Measurements from ENCODE around the gene UNC5C. TPM values are rescaled to one million over a fixed set of nuclear protein-coding genes. Genes with fewer than 3 reads are reported as not detected.

The UNC5C gene
- total and polyA plus RNA-seq, 2 donors from 2014 or later, result 0.84 to 3.1 TPM

- H3K27me3 ChIP-seq (ENCODE audit: control insufficient read depth, insufficient read depth, low read length), result no peaks in the 10 kb centered on the region
- intact Hi-C loops (cut with DNase I), result no loop called here
- DNase-seq, result no peak
Observed at GRCh38 chr4:95552942-95553550, 4.3 kb upstream of the UNC5C start.

DNA sequence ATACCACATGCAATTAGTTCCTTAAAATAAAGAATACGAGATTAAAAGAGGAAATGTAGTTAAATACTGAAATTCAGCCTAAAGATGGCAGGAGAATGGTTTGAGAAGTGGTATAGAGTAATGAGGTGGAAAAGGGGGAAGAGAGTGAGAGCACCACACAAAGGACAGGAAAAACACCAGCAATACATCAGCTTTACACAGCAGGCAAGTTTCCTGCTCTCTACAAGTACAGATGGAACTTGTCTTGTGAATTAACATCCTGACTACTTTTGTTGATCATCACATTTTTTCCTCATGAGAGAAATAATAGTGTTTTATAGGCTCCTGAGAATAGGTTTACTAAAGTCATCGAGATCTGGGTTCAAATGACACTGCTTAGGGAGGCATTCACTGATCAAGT, 2.9 kb upstream of the UNC5C start:
- H3K9me3 ChIP-seq (ENCODE audit: control insufficient read depth in 2 of 3, insufficient read depth in 1 of 3, low read length in 3 of 3), result no peaks in the 10 kb centered on the region
- no peak overlapping the region for H3K4me3 ChIP-seq (ENCODE audit: low read length in 3 of 3)
- peaks cover 0 to 7% (median 2%) of the 10 kb centered on the region in 3 donors for H3K4me1 ChIP-seq (ENCODE audit: control insufficient read depth in 2 of 3, insufficient read depth in 2 of 3, low read depth in 1 of 3, low read length in 3 of 3)
- no peak overlapping the region for H3K9ac ChIP-seq (ENCODE audit: low read length in 3 of 3)
- FAIRE-seq (no peak), DNase-seq (peak in 1 of 5 donors; percentile 66)
- intact Hi-C loops (cut with DNase I), result no loop called here
- H3K27me3 ChIP-seq (ENCODE audit: control insufficient read depth, insufficient read depth, low read length), result no peaks in the 10 kb centered on the region
- no peaks in the 10 kb centered on the region for H3K36me3 ChIP-seq (ENCODE audit: control insufficient read depth in 2 of 3, insufficient read depth in 3 of 3, low read length in 3 of 3)
- H3K27ac ChIP-seq (ENCODE audit: low read depth in 2 of 2, low read length in 2 of 2), result no peak overlapping the region
- TF ChIP-seq, protein P1, sequence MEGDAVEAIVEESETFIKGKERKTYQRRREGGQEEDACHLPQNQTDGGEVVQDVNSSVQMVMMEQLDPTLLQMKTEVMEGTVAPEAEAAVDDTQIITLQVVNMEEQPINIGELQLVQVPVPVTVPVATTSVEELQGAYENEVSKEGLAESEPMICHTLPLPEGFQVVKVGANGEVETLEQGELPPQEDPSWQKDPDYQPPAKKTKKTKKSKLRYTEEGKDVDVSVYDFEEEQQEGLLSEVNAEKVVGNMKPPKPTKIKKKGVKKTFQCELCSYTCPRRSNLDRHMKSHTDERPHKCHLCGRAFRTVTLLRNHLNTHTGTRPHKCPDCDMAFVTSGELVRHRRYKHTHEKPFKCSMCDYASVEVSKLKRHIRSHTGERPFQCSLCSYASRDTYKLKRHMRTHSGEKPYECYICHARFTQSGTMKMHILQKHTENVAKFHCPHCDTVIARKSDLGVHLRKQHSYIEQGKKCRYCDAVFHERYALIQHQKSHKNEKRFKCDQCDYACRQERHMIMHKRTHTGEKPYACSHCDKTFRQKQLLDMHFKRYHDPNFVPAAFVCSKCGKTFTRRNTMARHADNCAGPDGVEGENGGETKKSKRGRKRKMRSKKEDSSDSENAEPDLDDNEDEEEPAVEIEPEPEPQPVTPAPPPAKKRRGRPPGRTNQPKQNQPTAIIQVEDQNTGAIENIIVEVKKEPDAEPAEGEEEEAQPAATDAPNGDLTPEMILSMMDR (IDR thresholded peaks at IDR 0.05; ENCODE audit: borderline replicate concordance, extremely low read depth, insufficient read depth), result no peak

More at GRCh38 chr4:95552942-95553550, 4.3 kb upstream of the UNC5C start:
- Histone ChIP-seq H3K4me3 (ENCODE audit: low read length in 3 of 3) (no peak overlapping the region), H3K36me3 (ENCODE audit: control insufficient read depth in 2 of 3, insufficient read depth in 3 of 3, low read length in 3 of 3) (no peaks in the 10 kb centered on the region), H3K9me3 (ENCODE audit: control insufficient read depth in 2 of 3, insufficient read depth in 1 of 3, low read length in 3 of 3) (no peaks in the 10 kb centered on the region), H3K4me1 (ENCODE audit: control insufficient read depth in 2 of 3, insufficient read depth in 2 of 3, low read depth in 1 of 3, low read length in 3 of 3) (peaks cover 0 to 5% (median 2%) of the 10 kb centered on the region in 3 donors), H3K9ac (ENCODE audit: low read length in 3 of 3) (no peak overlapping the region), H3K27ac (ENCODE audit: low read depth in 2 of 2, low read length in 2 of 2) (no peak overlapping the region)
- TF ChIP-seq, protein P1 (IDR thresholded peaks at IDR 0.05; ENCODE audit: borderline replicate concordance, extremely low read depth, insufficient read depth), result no peak
- FAIRE-seq, result no peak

DNA sequence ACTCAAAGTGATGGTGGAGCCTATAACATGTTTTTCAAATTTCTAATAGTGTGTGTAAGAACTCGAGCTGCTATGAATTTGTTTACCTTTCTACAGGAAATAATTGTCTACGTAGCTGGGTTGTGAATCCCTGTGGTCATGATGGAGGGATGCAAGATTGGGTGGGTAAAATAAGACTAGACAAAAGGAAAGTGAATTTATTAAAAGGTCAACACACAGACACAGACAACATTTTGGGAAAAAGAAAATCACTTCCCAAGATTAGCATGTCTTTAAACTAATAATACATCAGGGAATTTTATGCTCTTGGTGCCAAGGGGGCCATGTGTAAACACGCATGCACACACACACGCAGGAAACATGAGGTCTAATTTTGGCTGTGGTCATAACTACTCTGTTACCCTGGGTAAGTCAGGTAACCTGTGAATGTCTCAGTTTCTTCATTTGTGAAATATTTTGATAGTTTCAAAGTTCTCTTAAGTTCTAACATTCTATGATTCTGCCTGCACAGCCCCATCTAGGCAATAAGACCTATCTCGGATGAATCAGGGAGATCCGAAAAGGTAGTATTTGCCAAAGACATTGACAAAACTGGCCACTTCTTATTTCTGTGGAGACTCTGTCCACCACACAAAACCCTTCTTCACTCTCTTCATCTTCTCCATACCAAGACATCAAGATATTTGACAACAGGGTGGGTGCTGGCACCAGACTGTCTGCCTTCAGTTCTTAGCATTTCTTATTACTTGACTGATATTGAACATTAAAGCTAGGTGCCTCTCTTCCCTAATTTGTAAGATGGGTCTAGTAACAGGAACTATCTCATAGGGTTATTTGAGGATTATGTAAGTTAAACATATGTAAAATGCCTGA, 1.6 kb upstream of the UNC5C start:
- no peaks in the 10 kb centered on the region for H3K27me3 ChIP-seq (ENCODE audit: control insufficient read depth, insufficient read depth, low read length)
- DNase-seq, result no peak
- H3K9ac ChIP-seq (ENCODE audit: low read length in 3 of 3), result peak overlapping the region in 2 of 3 donors; percentile 57 to 63
- no peaks in the 10 kb centered on the region for H3K36me3 ChIP-seq (ENCODE audit: control insufficient read depth in 2 of 3, insufficient read depth in 3 of 3, low read length in 3 of 3)
- H3K4me3 ChIP-seq (ENCODE audit: low read length in 3 of 3), result peak overlapping the region; percentile 70 to 82 (median 70)
- H3K27ac ChIP-seq (ENCODE audit: low read depth in 2 of 2, low read length in 2 of 2), result peak overlapping the region; percentile 69 to 78
- TF ChIP-seq, protein P1 (IDR thresholded peaks at IDR 0.05; ENCODE audit: borderline replicate concordance, extremely low read depth, insufficient read depth), result no peak
- peaks cover 0 to 7% (median 2%) of the 10 kb centered on the region in 3 donors for H3K4me1 ChIP-seq (ENCODE audit: control insufficient read depth in 2 of 3, insufficient read depth in 2 of 3, low read depth in 1 of 3, low read length in 3 of 3)
- FAIRE-seq, result no peak
- intact Hi-C loops (cut with DNase I), result no loop called here
- H3K9me3 ChIP-seq (ENCODE audit: control insufficient read depth in 2 of 3, insufficient read depth in 1 of 3, low read length in 3 of 3), result no peaks in the 10 kb centered on the region
